ENCODE measurements around the gene RBM45.

The RBM45 gene

GRCh38 chr2:178109813-178110212 is 2.4 kb upstream of the RBM45 start:
- no peak for TF ChIP-seq CTCF (IDR thresholded peaks at IDR 0.05)
- Histone ChIP-seq H3K27ac (no peak overlapping the region), H3K4me3 (no peak overlapping the region)
- DNase-seq (ENCODE audit: low spot score), result no peak

- DNase-seq (ENCODE audit: low spot score), result no peak
- H3K4me3 ChIP-seq, result no peak overlapping the region
- H3K27ac ChIP-seq, result no peak overlapping the region
- no peak for TF ChIP-seq CTCF (IDR thresholded peaks at IDR 0.05)
Measured at GRCh38 chr2:178110681-178111080, 1.6 kb upstream of the RBM45 start.

GRCh38 chr2:178111743-178112142 is 494 bp upstream of the RBM45 start:
- Histone ChIP-seq H3K4me3 (peak overlapping the region; percentile 80), H3K27ac (peak overlapping the region; percentile 41 to 74)
- TF ChIP-seq CTCF (IDR thresholded peaks at IDR 0.05), result no peak
- no peak for DNase-seq (ENCODE audit: low spot score)

- H3K4me3 ChIP-seq, result no peak overlapping the region
- no peak overlapping the region for H3K27ac ChIP-seq
- DNase-seq (ENCODE audit: low spot score), result no peak
- TF ChIP-seq CTCF (IDR thresholded peaks at IDR 0.05), result no peak
Measured at GRCh38 chr2:178114462-178114861, 2.2 kb downstream of the RBM45 start.

GRCh38 chr2:178115271-178115670 is 3.0 kb downstream of the RBM45 start:
- Histone ChIP-seq H3K27ac (no peak overlapping the region), H3K4me3 (no peak overlapping the region)
- TF ChIP-seq CTCF (IDR thresholded peaks at IDR 0.05), result no peak
- DNase-seq (ENCODE audit: low spot score), result no peak

GRCh38 chr2:178117725-178118124 is 5.5 kb downstream of the RBM45 start:
- H3K4me3 ChIP-seq, result no peak overlapping the region
- no peak for TF ChIP-seq CTCF (IDR thresholded peaks at IDR 0.05)
- H3K27ac ChIP-seq, result no peak overlapping the region
- DNase-seq (ENCODE audit: low spot score), result no peak

- Histone ChIP-seq H3K4me3 (no peak overlapping the region), H3K27ac (no peak overlapping the region)
- no peak for TF ChIP-seq CTCF (IDR thresholded peaks at IDR 0.05)
- no peak for DNase-seq (ENCODE audit: low spot score)
Measured at GRCh38 chr2:178119179-178119922, 7.1 kb downstream of the RBM45 start.

All from coronary artery (tissue), 2 donors.